ENCODE results near the gene OSBPL5. TPM values are rescaled to one million over a fixed set of nuclear protein-coding genes. Genes with fewer than 3 reads are reported as not detected.

The OSBPL5 gene
- total RNA-seq, 2 experiments from 2014 or later = 0.63 to 2.7 TPM

GRCh38 chr11:3144296-3145205, 20.6 kb downstream of the OSBPL5 start:
- no TSS peak for BruUV-seq (replicated peaks)
- Histone ChIP-seq H2AFZ (ENCODE audit: low read length) (no peak overlapping the region), H4K20me1 (ENCODE audit: insufficient read depth, low read length) (no peaks in the 10 kb centered on the region), H3K9me3 (ENCODE audit: low read length) (no peaks in the 10 kb centered on the region), H3K79me2 (ENCODE audit: insufficient read depth, low read depth, low read length) (no peaks in the 10 kb centered on the region), H3K4me2 (ENCODE audit: low read length) (no peak overlapping the region), H3K27ac (ENCODE audit: low read depth, low read length, poor library complexity, severe bottlenecking) (no peak overlapping the region), H3K36me3 (ENCODE audit: insufficient read depth, low read length) (no peaks in the 10 kb centered on the region), H3K9me2 (ENCODE audit: insufficient read depth, low read length) (no peaks in the 10 kb centered on the region), H3K4me1 (ENCODE audit: insufficient read depth, low read length, poor library complexity, severe bottlenecking) (no peaks in the 10 kb centered on the region), H3K4me3 (ENCODE audit: low read depth, low read length, poor library complexity, severe bottlenecking) (no peak overlapping the region)
- intact Hi-C loops (cut with micrococcal nuclease; ENCODE audit: unreplicated experiment) = no loop called here
- TF ChIP-seq, protein P1, sequence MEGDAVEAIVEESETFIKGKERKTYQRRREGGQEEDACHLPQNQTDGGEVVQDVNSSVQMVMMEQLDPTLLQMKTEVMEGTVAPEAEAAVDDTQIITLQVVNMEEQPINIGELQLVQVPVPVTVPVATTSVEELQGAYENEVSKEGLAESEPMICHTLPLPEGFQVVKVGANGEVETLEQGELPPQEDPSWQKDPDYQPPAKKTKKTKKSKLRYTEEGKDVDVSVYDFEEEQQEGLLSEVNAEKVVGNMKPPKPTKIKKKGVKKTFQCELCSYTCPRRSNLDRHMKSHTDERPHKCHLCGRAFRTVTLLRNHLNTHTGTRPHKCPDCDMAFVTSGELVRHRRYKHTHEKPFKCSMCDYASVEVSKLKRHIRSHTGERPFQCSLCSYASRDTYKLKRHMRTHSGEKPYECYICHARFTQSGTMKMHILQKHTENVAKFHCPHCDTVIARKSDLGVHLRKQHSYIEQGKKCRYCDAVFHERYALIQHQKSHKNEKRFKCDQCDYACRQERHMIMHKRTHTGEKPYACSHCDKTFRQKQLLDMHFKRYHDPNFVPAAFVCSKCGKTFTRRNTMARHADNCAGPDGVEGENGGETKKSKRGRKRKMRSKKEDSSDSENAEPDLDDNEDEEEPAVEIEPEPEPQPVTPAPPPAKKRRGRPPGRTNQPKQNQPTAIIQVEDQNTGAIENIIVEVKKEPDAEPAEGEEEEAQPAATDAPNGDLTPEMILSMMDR (conservative IDR thresholded peaks at IDR 0.05; ENCODE audit: low read length) = no peak
- TF ChIP-seq EZH2phosphoT487 (IDR thresholded peaks at IDR 0.05; ENCODE audit: borderline replicate concordance, low read depth, low read length) = no peak
- ChIA-PET CTCF (ENCODE audit: unreplicated experiment) (interaction anchor here (0.6 kb wide), 1 partner anchor 98 kb away, joined by 3 read pairs; no protein-coding TSS in a partner anchor), POLR2A (no interaction called here)
- DNase-seq (ENCODE audit: low spot score) = no peak

DNA sequence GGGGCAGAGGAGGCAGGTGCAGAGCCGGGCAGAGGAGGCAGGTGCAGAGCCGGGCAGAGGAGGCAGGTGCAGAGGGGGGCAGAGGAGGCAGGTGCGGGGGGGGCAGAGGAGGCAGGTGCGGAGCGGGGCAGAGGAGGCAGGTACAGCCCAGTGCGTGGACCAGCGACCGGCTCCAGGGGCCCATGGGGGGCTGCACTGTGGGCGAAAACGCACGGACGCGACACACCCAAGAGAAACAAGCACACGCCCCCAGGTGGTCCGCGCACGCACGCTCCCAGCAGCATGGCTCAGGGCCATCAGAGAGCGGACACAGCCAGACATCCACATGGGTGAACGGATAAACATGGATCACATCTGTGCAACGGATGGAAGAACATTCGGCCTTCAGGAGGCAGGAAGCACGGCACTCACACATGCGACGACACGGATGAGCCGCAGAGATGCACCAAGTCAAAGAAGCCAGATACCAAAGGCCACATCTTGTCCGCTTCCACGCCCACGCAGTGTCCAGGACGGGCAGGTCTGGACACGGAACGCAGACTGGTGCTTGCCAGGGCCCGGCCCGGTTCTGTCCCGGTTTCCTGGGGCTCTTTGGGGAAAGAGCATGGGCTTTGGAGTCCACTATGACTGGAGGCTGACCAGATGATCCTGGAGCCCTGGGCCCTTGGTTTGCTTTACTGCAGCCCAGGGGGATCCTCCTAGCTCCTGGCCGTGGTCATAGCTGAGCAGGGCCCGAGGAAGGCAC, 21.8 kb downstream of the OSBPL5 start:
- Histone ChIP-seq H2AFZ (ENCODE audit: low read length) (no peak overlapping the region), H3K27ac (ENCODE audit: low read depth, low read length, poor library complexity, severe bottlenecking) (no peak overlapping the region), H3K4me3 (ENCODE audit: low read depth, low read length, poor library complexity, severe bottlenecking) (no peak overlapping the region), H3K4me2 (ENCODE audit: low read length) (no peak overlapping the region), H3K36me3 (ENCODE audit: insufficient read depth, low read length) (no peaks in the 10 kb centered on the region), H3K9me2 (ENCODE audit: insufficient read depth, low read length) (no peaks in the 10 kb centered on the region), H3K9me3 (ENCODE audit: low read length) (no peaks in the 10 kb centered on the region), H3K4me1 (ENCODE audit: insufficient read depth, low read length, poor library complexity, severe bottlenecking) (no peaks in the 10 kb centered on the region), H3K79me2 (ENCODE audit: insufficient read depth, low read depth, low read length) (no peaks in the 10 kb centered on the region), H4K20me1 (ENCODE audit: insufficient read depth, low read length) (no peaks in the 10 kb centered on the region)
- BruUV-seq (replicated peaks) = no TSS peak
- POLR2A ChIA-PET = no interaction called here
- DNase-seq (ENCODE audit: low spot score) = no peak
- CTCF ChIA-PET (ENCODE audit: unreplicated experiment) = no interaction called here
- intact Hi-C loops (cut with micrococcal nuclease; ENCODE audit: unreplicated experiment) = no loop called here
- TF ChIP-seq, protein P1 (conservative IDR thresholded peaks at IDR 0.05; ENCODE audit: low read length) = no peak
- TF ChIP-seq EZH2phosphoT487 (IDR thresholded peaks at IDR 0.05; ENCODE audit: borderline replicate concordance, low read depth, low read length) = no peak

Measured in OCI-LY7 (cell line).